ENCODE results near the gene PPFIA3.

Gene PPFIA3

DNA sequence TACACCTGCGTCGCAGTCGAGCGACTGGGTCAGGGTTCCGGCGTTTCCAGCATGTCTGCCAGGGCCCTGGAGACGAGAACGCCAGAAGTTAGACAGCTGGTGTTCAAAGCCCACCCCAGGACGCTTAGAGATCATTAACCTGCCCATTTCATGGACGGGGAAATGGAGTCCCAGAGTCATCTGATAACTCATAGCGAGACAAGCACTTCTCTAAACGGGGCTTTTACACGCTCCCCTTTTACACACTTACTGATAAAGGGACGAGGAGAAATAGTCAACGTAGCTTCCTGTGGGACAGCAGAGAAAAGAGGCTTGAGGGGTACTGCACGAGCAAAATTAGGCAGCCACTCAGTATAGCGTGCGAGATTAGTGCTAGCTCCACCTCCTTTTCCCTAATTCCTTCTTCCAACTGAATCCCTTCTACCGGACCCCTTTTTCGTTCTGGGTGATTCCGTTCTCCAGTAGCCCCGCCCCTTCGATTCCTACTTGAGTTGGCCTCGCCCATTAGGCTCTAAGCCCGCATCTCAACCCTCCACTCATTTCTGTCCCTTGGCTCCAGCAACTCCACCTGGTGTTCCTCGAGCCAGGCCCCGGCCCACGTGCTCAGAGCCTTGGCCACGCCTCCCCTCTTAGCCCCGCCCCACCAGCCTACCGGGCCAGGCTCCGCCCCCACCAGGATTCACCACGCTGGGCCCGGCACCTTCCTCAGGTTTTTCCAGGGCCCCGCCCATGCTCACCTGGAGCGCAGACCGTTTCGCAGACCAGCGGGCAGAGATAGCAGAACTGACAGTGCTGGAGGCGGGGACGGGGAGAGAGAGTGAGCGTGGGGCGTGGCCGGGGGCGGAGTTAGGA lies 32.1 kb downstream of the PPFIA3 start:
- DNase-seq (ENCODE audit: low read depth in 1 of 2, low spot score in 1 of 2), result peak; percentile 78 to 98
- in situ Hi-C loops (cut with HindIII; ENCODE audit: low pct_unique_long_range_greater_than_20kb, low sequenced_read_pairs), result no loop called here
- no peak for TF ChIP-seq JUND (IDR thresholded peaks at IDR 0.05; ENCODE audit: low read depth)

DNA sequence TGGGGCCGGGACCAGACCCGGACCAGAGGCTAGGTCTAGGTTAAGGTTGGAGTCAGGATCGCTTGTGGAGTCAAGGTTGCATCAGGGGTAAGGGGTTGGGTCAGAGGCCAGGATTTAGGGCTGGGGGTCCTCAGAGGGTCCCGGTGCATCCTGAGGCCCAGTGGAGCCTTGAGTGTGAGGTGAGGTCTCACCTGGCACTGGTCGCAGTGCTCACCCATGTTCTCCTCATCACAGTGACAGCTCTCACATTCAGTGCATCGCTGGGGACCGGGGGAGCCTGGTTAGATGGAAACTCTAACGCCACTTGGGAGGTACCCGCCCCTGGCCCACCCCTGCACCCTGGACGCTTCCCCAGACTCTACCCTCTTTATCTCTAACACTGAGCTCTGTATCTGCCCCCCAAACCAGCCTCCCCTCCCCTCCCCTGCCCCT lies 32.8 kb downstream of the PPFIA3 start:
- in situ Hi-C loops (cut with HindIII; ENCODE audit: low pct_unique_long_range_greater_than_20kb, low sequenced_read_pairs), result no loop called here
- no peak for DNase-seq (ENCODE audit: low read depth in 1 of 2, low spot score in 1 of 2)
- TF ChIP-seq JUND (IDR thresholded peaks at IDR 0.05; ENCODE audit: low read depth), result no peak

DNA sequence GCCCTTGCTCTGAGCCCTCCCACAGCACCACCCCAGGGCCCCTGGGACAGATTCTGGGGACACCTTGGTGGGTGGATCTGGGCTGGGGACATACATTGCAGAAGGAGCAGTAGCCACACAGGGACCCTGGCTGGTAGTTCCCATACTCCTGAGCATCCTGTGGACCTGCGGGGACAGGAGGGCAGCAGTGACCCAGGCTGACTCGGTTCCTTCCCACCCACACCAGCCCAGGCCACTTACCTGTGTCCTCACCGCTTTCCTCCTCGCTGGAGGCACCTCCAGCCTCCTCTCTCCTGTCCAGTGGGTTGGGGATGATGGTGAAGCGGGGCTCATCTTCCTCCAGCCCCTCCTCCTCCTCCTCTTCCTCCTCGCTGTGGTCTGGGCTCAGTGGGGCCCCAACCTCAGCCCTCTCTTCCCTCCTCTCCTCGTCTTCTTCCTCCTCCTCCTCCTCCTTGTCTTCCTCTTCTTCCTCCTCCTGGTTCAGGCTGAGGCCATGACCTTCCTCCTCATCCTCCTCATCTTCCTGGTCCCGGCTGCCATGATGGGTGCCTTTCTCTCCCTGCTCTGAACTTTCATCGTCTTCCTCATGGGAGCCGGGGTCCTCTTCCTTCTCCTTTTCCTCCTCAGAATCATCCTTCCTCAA lies 33.9 kb downstream of the PPFIA3 start:
- TF ChIP-seq JUND (IDR thresholded peaks at IDR 0.05; ENCODE audit: low read depth), result no peak
- DNase-seq (ENCODE audit: low read depth in 1 of 2, low spot score in 1 of 2), result no peak
- in situ Hi-C loops (cut with HindIII; ENCODE audit: low pct_unique_long_range_greater_than_20kb, low sequenced_read_pairs), result no loop called here

DNA sequence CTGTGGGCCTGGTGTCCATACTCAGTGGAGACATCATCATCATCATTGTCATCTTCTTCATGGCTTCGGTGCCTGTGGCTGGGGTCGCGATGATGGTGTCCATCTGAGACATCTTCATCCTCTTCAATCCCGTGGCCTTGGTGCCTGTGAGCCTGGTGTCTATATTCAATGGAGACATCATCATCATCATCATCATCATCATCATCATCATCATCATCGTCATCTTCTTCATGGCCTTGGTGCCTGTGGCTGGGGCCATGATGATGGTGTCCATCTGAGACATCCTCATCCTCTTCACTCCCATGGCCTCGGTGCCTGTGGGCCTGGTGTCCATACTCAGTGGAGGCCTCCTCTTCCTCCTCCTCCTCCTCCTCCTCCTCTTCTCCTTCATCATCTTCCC lies 34.9 kb downstream of the PPFIA3 start:
- in situ Hi-C loops (cut with HindIII; ENCODE audit: low pct_unique_long_range_greater_than_20kb, low sequenced_read_pairs), result no loop called here
- DNase-seq (ENCODE audit: low read depth in 1 of 2, low spot score in 1 of 2), result no peak
- TF ChIP-seq JUND (IDR thresholded peaks at IDR 0.05; ENCODE audit: low read depth), result no peak

DNA sequence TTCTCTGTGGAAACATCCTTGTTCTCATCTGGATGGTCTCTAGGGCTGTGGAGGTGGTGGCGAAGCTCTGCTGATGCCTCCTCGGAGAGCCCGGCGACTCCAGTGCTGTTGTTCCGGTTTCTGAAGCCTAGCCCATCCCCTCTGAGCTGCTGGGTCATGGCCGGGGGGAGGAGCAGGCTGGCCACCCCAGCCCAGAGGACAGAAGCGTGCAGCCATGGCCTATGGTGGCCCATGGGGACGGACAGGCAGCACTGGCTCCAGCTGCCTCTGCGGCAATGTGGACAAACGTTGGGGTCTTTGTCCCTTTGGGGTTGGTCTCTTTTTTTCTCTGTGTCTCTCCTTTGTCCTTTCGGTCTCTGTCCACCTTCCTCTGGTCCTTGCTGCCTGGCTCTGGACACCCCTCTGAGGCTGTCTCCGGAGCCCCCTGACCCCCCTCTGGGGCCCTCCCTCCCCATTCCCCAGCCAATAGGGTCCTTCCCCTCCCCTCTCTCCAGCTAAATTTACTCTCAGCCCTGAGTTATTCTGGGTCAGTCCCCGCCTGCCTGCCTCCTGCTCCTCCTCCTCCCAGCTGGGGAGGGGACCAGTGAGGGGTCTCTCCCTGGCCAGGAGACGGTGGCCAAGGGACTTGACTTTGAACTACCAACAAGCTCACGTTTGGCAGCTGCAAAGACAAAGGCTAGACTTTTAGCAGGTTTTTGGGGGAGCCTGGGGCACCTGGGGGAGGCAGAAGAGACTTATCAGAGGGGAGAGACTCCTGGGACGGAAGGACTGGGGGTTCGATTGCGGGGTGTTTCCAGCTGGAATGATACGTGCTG lies 35.9 kb downstream of the PPFIA3 start, which contains the start of gene HRC:
HRC (minus strand) TSS at position 392 of the 815 bp plus-strand sequence; CDS start at position 233, 159 bp downstream.
- in situ Hi-C loops (cut with HindIII; ENCODE audit: low pct_unique_long_range_greater_than_20kb, low sequenced_read_pairs), result no loop called here
- DNase-seq (ENCODE audit: low read depth in 1 of 2, low spot score in 1 of 2), result no peak
- no peak for TF ChIP-seq JUND (IDR thresholded peaks at IDR 0.05; ENCODE audit: low read depth)

DNA sequence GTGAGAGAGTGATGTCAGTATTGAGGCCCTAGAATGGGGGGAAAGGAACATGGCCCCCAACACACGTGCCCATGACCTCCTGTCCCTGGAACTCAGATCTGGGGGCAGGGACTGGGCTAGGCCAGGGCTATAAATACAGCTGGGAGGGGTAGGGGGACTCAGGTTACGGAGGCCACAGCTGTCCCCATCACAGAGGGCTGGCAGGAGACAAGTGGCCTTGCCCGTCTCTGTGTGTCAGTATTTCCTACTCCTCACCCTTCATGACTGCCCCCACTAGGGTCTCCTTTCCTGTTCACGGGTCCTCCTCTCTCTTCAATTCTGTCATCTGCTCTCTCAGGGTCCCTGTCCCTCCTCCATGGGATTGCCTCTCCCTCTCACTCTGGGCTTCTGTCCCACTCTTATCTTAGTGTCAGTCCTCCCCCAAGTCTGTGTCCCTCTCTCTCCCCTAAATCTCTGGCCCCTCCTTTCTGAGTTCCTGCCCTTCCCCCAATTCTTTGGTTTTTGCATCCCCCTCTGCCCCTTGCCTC lies 36.5 kb downstream of the PPFIA3 start:
- in situ Hi-C loops (cut with HindIII; ENCODE audit: low pct_unique_long_range_greater_than_20kb, low sequenced_read_pairs), result no loop called here
- DNase-seq (ENCODE audit: low read depth in 1 of 2, low spot score in 1 of 2), result no peak
- TF ChIP-seq JUND (IDR thresholded peaks at IDR 0.05; ENCODE audit: low read depth), result no peak

DNA sequence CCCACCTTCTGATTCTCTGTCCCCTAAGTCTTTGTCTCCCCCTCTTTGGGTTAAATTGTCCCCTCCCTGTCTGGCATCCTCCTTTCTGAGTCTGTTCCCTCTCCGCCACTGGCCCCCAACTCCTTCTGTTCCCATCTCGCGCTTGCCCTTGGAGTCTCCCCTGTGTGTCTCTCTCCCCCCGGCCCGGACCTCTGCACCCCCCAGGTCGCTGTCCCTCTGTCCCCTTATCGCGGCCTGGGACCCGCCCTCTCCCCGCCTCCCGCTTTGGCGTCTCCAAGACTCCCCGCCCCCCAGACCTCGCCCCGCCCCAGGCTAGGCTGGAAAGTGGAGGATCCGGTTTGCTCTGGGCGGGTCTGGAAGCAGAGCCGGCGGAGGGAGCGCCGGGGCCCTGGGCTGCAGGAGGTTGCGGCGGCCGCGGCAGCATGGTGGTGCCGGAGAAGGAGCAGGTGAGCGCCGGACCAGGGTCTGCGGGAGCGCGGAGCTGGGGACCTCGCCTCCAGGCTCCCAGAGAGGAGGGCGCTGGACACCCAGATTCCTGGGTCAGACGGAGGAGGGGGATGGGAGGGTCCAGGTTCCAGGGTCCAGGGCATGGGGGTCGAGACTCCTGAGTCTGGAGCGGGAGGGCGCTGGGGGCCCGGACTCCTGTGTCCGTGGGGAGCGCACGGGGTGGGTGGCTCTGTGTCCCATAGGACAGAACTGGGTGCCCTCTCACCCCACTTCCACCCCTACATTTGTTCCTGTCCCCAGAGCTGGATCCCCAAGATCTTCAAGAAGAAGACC lies 38.3 kb downstream of the PPFIA3 start, which contains the start of gene TRPM4:
TRPM4 (plus strand) TSS at position 348 of the 780 bp plus-strand sequence; CDS start at position 423, 75 bp downstream.
- in situ Hi-C loops (cut with HindIII; ENCODE audit: low pct_unique_long_range_greater_than_20kb, low sequenced_read_pairs), result no loop called here
- TF ChIP-seq JUND (IDR thresholded peaks at IDR 0.05; ENCODE audit: low read depth), result no peak
- DNase-seq (ENCODE audit: low read depth in 1 of 2, low spot score in 1 of 2), result peak; percentile 51 to 90

DNA sequence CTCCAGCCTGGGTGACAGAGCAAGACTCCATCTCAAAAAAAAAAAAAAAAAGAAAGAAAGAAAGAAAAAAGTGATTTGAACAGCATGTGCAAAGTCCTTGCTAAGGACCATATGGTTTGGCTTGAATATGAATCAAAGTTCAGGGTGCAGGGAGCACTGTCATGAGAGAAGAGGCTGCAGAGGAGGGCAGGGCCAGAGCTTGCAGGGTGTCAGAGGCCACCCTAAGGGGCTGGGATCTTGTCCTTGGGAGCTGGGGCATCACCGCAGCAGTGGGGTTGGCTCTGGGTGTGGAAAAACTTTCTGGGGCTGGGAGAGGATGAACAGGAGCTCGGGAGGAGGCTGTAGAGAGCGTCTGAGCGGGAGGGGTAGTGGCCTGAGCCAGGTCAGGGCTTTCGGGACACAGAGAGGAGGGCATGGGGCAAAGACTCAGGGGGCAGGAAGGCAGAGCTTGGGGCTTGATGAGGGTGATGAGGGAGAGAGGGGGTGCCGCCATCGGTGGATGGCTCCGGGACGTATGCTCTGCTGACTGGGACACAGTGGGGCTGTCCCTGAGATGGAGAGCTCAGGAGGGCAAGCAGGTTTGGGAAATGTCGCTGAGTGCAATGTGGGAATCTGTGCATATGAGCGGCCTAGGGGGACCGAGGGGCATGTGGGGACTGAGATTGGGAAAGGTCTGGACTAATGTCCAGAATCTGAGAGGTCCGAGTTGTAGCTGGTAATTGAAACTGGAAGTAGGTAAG lies 41.3 kb downstream of the PPFIA3 start:
- DNase-seq (ENCODE audit: low read depth in 1 of 2, low spot score in 1 of 2), result no peak
- in situ Hi-C loops (cut with HindIII; ENCODE audit: low pct_unique_long_range_greater_than_20kb, low sequenced_read_pairs), result no loop called here

DNA sequence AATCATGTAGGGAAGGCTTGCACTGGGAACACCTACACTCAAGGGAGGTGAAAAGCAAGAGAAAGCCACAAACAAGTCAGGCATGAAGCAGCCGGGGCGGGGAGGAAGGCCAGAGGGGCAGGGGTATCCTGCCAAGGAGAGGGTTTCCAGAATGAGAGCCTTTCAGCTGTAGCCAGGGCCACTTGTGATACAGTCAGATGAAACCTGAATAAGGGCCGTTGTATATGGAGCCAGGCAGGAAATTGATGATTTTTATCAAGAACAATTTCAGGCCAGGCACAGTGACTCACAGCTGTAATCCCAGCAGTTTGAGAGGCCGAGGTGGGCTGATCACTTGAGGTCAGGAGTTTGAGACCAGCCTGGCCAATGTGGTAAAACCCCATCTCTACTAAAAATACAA lies 42.6 kb downstream of the PPFIA3 start:
- DNase-seq (ENCODE audit: low read depth in 1 of 2, low spot score in 1 of 2), result no peak
- no peak for TF ChIP-seq JUND (IDR thresholded peaks at IDR 0.05; ENCODE audit: low read depth)
- in situ Hi-C loops (cut with HindIII; ENCODE audit: low pct_unique_long_range_greater_than_20kb, low sequenced_read_pairs), result no loop called here

More for the DNA sequence above, 41.3 kb downstream of the PPFIA3 start:
- TF ChIP-seq JUND (IDR thresholded peaks at IDR 0.05; ENCODE audit: low read depth), result no peak

DNA sequence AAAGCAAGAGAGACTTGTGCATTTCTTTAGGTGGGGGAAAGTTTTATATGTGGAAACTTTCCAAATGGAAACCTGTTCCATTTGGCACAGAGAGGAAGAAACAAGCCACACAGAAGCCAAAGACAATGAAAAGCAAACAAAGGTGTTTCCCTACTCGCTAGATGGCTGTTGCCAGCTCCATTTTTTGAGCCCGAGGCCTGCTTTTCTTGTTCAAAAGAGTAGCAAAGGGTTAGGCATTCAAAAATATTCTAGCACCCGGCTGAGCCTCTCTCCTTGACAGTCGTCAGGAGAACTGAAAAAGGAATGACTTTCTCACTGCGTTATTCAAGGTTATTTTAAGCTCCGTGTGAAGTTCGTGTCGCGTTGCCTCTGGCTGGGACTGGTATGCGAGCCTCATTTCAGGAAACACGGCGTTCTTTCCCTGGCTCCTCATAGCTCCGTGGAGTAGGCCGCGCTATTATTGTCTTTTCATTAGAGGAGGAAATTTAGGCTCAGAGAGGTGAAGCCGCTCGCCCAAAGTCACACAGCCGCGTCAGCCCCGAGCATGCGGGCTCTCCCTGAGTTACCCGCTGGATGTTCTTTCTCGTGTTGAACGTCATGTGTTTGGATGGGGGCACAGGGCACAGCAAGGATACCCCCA lies 45.9 kb downstream of the PPFIA3 start:
- DNase-seq (ENCODE audit: low read depth in 1 of 2, low spot score in 1 of 2), result peak; percentile 51 to 89
- no peak for TF ChIP-seq JUND (IDR thresholded peaks at IDR 0.05; ENCODE audit: low read depth)
- in situ Hi-C loops (cut with HindIII; ENCODE audit: low pct_unique_long_range_greater_than_20kb, low sequenced_read_pairs), result no loop called here

Data from T47D (cell line).